ENCODE results near the gene ARHGAP6. TPM values are rescaled to one million over a fixed set of nuclear protein-coding genes. Genes with fewer than 3 reads are reported as not detected.

ARHGAP6 gene
- total RNA-seq, 3 donors from 2014 or later, result 10.1 to 32.6 (median 14.7) TPM

DNA sequence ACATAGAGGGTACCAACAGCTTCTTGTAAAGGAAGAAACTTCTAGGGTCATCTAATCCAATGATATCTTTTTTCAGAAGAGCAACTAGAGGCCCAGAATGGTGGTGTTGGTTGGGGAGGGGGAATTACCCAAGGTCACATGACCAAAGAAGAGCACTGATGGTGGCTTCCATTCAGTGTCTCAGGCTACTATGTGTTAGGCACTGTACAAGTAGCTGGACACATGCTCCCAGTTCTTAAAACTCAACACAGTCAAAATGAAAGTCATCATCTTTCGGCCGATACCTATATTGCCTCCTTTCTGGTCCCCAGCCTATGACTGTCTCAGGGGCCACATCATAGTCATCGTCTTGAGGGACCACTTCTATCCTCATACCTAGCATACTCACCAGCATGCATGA is 88.1 kb downstream of the ARHGAP6 start:
- no peak for TF ChIP-seq POLR2A (IDR thresholded peaks at IDR 0.05)
- TF ChIP-seq, protein P1, sequence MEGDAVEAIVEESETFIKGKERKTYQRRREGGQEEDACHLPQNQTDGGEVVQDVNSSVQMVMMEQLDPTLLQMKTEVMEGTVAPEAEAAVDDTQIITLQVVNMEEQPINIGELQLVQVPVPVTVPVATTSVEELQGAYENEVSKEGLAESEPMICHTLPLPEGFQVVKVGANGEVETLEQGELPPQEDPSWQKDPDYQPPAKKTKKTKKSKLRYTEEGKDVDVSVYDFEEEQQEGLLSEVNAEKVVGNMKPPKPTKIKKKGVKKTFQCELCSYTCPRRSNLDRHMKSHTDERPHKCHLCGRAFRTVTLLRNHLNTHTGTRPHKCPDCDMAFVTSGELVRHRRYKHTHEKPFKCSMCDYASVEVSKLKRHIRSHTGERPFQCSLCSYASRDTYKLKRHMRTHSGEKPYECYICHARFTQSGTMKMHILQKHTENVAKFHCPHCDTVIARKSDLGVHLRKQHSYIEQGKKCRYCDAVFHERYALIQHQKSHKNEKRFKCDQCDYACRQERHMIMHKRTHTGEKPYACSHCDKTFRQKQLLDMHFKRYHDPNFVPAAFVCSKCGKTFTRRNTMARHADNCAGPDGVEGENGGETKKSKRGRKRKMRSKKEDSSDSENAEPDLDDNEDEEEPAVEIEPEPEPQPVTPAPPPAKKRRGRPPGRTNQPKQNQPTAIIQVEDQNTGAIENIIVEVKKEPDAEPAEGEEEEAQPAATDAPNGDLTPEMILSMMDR (IDR thresholded peaks at IDR 0.05), result no peak
- no peak for TF ChIP-seq POLR2AphosphoS5 (IDR thresholded peaks at IDR 0.05)
- Histone ChIP-seq H3K36me3 (no peaks in the 10 kb centered on the region), H3K27ac (no peak overlapping the region), H3K4me1 (no peaks in the 10 kb centered on the region), H3K9me3 (no peaks in the 10 kb centered on the region), H3K27me3 (peaks cover 0 to 12% of the 10 kb centered on the region in 2 donors), H3K4me3 (no peak overlapping the region)
- DNase-seq (ENCODE audit: low spot score in 2 of 2), result no peak
- intact Hi-C loops (cut with DNase I; ENCODE audit: low total_unique reads), result loop anchor here (5.0 kb wide), 1 partner anchor 930 kb away; no protein-coding TSS in a partner anchor

DNA sequence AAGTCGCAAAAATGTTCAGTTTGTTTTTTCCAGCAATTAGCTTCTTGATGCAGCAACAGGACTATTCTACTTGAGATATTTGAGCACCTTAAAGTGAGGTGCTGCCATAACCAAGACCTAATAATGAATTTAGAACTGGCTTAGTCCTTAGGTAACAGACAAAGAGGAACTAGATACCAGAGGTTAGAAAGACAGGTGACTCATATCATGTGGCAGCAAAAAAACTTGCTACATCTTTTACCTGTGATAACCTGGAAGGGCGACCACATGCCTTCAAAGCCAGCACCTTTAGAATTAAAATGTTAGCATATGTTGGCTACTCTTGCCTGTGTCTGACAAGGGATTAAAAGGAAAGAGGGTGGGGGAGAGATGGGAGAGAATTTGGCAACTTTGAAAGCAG is 90.4 kb downstream of the ARHGAP6 start:
- no peaks in the 10 kb centered on the region for H3K36me3 ChIP-seq
- peaks cover 0 to 12% of the 10 kb centered on the region in 2 donors for H3K27me3 ChIP-seq
- no peak overlapping the region for H3K27ac ChIP-seq
- no peak for TF ChIP-seq POLR2AphosphoS5 (IDR thresholded peaks at IDR 0.05)
- TF ChIP-seq, protein P1 (IDR thresholded peaks at IDR 0.05), result no peak
- intact Hi-C loops (cut with DNase I; ENCODE audit: low total_unique reads), result loop anchor here (5.0 kb wide), 1 partner anchor 928 kb away; no protein-coding TSS in a partner anchor
- no peak for DNase-seq (ENCODE audit: low spot score in 2 of 2)
- no peaks in the 10 kb centered on the region for H3K4me1 ChIP-seq
- H3K4me3 ChIP-seq, result no peak overlapping the region
- H3K9me3 ChIP-seq, result no peaks in the 10 kb centered on the region

DNA sequence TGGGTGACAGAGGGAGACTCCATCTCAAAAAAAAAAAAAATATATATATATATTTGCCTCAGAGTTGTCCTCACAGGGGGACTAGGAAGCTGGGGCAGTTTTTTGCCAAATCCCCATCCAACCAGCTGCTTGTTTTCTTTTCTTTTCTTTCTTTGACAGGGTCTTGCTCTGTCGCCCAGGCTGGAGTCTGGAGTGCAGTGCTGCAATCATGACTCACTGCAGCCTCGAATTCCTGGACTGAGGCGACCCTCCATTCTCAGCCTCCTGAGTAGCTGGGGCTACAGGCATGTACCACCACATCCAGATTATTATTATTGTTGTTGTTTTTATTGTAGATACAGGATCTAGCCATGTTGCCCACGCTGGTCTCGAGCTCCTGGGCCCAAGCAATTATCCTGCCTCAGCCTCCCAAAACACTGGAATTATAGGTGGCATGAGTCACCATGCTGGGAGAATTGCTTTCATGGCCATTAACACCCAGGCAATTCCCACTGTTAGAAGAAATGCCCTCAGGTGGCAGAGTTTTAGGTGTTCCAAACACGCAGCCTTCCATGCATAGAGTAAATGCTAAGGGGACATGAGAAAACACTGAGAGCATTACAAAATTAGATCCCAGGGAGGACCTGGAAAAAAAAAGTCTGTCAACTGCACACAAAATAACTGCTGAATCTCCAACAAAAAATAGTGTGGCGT is 98.0 kb downstream of the ARHGAP6 start:
- no peak for DNase-seq (ENCODE audit: low spot score in 2 of 2)
- no peak for TF ChIP-seq POLR2AphosphoS5 (IDR thresholded peaks at IDR 0.05)
- TF ChIP-seq, protein P1 (IDR thresholded peaks at IDR 0.05), result no peak
- no peak for TF ChIP-seq POLR2A (IDR thresholded peaks at IDR 0.05)
- Histone ChIP-seq H3K27ac (no peak overlapping the region), H3K4me1 (no peaks in the 10 kb centered on the region), H3K27me3 (peaks cover 0 to 25% of the 10 kb centered on the region in 2 donors), H3K9me3 (no peaks in the 10 kb centered on the region), H3K36me3 (no peaks in the 10 kb centered on the region), H3K4me3 (no peak overlapping the region)
- intact Hi-C loops (cut with DNase I; ENCODE audit: low total_unique reads), result no loop called here

DNA sequence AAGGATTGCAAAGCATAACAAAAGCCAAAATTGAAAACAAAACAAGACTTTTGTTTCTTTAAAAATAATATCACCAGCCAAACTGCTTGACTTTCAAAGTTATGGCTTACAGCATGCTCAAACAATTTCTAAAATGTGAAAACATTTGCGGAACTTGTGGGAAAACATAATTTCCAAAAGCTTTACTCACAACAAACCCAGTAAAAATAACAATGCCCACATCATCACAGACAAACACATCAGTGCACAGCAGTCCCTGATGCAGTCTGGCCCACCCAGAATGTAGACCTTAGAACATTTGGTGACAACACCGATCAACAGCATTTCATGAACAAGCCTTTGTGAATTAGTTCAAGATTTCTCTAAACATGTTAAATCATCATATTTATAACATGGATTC is 98.9 kb downstream of the ARHGAP6 start:
- no peak overlapping the region for H3K4me3 ChIP-seq
- H3K27ac ChIP-seq, result no peak overlapping the region
- TF ChIP-seq, protein P1 (IDR thresholded peaks at IDR 0.05), result no peak
- no peak for TF ChIP-seq POLR2AphosphoS5 (IDR thresholded peaks at IDR 0.05)
- TF ChIP-seq POLR2A (IDR thresholded peaks at IDR 0.05), result no peak
- no peaks in the 10 kb centered on the region for H3K4me1 ChIP-seq
- intact Hi-C loops (cut with DNase I; ENCODE audit: low total_unique reads), result no loop called here
- DNase-seq (ENCODE audit: low spot score in 2 of 2), result no peak
- no peaks in the 10 kb centered on the region for H3K36me3 ChIP-seq
- peaks cover 0 to 25% of the 10 kb centered on the region in 2 donors for H3K27me3 ChIP-seq
- no peaks in the 10 kb centered on the region for H3K9me3 ChIP-seq

DNA sequence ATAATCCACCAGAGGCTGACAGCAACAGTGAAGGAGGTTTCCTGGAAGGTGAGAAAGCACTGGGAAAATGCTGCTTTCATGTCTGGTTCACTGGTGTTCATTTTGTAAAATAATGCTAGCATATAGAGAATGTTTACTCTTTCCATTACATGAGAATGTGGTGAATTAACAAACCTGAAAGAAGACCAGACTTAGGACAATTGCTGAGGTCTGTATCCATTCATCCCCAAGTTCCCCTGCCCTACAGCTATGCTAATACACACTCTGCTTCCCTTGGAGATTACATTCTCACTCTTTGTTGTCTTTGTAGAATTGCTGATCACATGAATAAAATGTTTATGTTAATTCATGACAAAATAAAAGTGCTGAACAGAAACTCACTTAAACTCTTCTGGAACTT is 99.5 kb downstream of the ARHGAP6 start:
- H3K27me3 ChIP-seq, result peaks cover 0 to 25% of the 10 kb centered on the region in 2 donors
- no peaks in the 10 kb centered on the region for H3K4me1 ChIP-seq
- no peak overlapping the region for H3K4me3 ChIP-seq
- H3K27ac ChIP-seq, result no peak overlapping the region
- TF ChIP-seq, protein P1 (IDR thresholded peaks at IDR 0.05), result no peak
- no peak for TF ChIP-seq POLR2AphosphoS5 (IDR thresholded peaks at IDR 0.05)
- TF ChIP-seq POLR2A (IDR thresholded peaks at IDR 0.05), result no peak
- intact Hi-C loops (cut with DNase I; ENCODE audit: low total_unique reads), result no loop called here
- H3K36me3 ChIP-seq, result no peaks in the 10 kb centered on the region
- H3K9me3 ChIP-seq, result no peaks in the 10 kb centered on the region
- DNase-seq (ENCODE audit: low spot score in 2 of 2), result no peak
